Right forelimb (tissue), 1 donor: ENCODE data around the gene TK2.
"Not testable (repeated sequence)": the region's sequence is repeated elsewhere in the genome, so short reads cannot be mapped to it uniquely, and the experiment has no call there.

ENCODE experiments used
- DNase-seq: peaks from one replicate; pipeline ENCODE4 v3.0.0-alpha.2; 2018

Gene TK2

DNA sequence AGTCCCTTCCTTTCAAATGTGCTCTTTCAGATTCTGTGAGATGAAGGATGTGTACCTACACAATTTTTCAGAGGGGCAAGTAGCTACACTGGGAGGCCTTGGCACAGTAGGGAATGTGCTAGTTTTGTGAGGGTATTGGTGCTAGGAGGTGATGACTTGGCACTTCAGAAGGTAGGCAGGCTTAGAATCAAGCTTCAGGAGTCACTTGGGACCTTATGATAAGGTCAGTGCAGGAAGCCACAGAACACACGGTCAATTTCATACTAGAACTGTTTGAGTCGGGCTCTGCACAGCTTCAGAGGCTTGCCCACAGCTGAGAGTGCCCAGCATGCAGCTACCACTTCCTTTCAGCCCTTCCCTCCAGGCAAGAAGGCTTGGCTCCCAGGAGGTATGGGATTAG is 22.4 kb upstream of the TK2 start:
- DNase-seq = no peak

DNA sequence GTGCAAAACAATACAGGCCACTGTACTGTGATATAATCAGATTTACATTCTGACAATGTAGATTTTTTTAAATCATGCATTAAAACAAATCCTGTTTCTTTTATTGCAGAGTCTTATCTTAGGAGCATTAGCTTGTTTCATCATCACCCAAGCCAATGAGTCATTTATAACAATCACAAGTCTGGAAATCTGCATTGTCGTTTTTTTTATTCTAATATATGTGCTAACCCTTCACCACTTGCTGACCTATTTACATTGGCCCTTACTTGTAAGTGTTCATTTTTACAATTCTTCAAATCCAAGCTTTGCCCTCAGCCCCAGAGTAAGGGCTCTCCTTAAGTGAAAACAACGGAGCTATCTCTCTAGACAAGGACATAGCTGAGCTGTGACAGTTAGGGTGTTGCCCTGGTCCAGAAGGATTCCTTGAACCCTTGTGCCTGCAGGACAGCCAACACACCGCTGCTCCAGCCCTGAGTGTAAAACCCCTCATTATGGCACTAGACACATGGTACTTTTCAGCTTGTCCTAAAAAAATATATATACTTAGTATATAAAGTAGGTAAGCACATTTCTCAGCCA is 20.0 kb upstream of the TK2 start:
- no peak for DNase-seq

DNA sequence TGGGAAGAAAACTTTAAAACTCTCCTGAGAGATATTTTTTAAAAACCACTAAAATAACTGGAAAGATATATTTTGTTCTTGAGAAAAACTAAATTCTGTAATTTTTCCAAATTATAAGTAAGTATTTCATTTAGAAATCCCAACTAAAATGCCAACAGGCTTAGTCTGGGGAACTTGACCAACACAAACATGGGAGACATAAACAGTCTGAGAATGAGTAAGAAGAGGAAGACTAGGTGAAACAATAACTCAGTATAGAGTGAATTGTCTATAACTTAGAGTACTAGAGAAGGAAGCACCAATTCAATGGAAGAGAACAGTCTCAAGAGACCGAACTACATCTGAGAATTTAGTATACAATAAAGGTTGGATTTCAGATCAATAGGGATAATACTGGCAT is 19.2 kb upstream of the TK2 start:
- no peak for DNase-seq

DNA sequence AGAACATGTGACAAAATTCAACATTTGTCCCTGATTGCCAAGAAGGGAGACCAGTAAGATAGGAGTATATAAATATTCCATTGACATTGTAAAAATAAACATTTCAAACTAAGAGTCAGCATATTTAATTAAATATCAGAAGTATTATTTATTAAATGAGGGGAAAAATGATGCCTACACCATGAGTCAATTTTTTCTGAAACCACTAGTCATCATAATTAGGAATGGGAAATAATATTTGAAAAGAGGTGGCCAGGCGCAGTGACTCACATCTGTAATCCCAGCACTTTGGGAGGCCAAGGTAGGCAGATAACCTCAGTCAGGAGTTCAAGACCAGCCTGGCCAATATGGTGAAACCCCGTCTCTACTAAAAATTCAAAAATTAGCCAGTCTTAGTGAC is 18.4 kb upstream of the TK2 start:
- DNase-seq = no peak

DNA sequence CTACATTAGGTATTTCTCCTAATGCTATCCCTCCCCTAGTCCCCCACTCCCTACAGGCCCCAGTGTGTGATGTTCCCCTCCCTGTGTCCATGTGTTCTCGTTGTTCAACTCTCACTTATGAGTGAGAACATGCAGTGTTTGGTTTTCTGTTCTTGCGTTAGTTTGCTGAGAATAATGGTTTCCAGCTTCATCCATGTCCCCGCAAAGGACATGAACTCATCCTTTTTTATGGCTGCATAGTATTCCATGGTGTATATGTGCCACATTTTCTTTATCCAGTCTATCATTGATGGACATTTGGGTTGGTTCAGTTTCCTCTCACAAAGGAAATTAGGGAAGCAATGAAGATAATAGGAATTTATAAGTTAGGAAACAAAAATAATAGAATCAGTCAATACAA is 17.3 kb upstream of the TK2 start:
- DNase-seq = not testable (repeated sequence)

DNA sequence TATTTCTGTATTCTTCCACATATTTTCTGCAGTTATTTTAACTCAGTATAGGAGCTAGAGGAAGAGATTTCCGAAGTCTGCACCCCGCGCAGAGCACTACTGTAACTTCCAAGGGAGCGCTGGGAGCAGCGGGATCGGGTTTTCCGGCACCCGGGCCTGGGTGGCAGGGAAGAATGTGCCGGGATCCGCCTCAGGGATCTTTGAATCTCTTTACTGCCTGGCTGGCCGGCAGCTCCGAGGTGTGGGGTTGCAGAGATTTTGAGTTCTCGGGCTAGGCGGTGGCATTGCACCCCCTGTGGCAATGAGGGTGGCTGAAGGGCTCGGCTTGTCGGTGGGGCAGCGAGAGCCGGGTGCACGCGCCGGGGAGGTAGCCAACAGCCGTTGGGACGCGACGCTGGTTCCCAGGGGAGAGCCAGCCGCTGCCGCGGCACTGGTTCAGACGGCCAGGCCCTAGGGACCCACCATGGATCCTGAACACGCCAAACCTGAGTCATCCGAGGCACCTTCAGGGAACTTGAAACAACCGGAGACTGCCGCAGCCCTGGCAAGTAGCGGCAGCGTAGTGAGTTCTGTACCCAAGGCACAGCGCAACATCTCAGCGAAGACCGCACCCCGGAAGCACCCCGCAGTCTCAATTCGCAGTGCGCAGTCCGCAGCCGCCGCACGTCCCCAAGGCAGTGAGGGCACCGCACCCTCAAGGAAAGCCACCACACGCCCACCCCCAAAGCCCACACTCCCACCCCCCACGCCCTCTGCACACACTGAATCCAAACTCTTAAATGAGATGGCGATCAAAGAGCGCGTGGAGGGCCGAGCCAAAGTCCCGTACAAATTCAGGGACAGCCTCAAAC is 16.4 kb upstream of the TK2 start, which contains the start of gene CMTM1:
Gene CMTM1 (plus strand): TSS at position 389 of the 851 bp plus-strand sequence. CDS start 75 bp downstream, at position 464.
- no peak for DNase-seq

DNA sequence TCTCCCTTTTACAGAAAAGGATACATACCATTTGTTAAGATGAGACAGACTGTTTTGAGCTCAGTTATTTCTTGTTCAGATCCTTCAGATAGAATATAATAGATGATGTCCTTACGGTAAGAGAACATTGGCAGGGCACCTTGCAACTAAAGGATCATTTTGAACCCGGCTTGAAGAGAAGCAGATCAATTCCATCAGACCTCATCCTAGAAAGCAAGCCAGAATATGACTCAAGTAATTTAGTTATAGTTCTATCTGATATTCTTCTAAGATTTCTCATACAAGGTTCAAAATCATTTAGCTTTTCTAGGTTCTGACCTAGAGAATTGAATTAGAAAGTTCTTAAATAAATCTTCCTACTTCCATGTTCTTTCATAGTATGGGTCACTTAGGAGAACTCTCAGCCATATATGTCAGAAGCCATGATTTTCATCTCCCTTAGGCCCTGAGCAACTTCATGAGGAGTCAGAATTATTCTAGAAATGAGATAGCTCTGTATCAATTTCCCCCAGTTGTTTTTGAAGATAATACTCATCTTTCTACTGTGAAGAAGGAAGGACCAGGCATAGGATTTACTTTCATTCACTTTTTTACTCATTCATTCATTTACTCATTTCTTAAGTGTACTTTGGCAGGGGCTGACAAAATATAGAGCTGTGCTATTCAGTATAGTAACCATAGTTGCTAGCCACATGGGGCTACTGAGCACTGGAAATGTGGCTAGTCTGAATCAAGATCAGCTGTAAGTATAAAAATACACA is 13.8 kb upstream of the TK2 start:
- DNase-seq = no peak

DNA sequence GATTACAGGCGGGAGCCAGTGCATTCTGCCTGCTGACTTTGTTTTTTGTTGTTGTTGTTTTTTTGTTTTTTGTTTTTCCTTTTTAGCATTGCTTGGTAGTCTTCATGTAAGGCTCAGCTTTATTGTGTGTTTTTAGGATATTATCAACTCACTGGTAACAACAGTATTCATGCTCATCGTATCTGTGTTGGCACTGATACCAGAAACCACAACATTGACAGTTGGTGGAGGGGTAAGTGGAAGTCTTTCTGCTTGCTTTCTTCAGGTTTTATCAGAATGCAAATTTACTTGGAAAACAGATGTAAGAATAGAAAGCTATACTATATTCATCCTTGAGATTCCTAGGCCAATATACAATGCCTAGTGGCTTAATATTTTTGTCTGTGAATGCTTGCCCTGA is 13.1 kb upstream of the TK2 start:
- no peak for DNase-seq

DNA sequence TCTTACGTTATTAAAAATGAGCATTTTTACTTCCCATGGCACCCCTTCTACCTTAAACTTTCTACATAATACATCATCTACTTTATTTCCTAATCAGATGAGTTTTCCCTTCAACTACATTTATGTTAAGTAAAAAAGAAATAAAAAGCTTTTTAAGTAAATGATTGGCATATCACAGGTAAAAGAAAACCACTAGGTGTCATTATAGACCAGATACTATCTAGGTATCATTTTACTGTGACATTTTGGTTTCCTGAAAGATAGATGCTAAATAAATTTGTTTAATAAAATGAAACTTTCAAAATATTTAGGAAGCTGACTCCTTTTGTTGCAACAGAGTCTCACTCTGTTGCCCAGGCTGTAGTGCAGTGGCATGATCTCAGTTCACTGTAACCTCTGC is 12.5 kb upstream of the TK2 start:
- DNase-seq = no peak

DNA sequence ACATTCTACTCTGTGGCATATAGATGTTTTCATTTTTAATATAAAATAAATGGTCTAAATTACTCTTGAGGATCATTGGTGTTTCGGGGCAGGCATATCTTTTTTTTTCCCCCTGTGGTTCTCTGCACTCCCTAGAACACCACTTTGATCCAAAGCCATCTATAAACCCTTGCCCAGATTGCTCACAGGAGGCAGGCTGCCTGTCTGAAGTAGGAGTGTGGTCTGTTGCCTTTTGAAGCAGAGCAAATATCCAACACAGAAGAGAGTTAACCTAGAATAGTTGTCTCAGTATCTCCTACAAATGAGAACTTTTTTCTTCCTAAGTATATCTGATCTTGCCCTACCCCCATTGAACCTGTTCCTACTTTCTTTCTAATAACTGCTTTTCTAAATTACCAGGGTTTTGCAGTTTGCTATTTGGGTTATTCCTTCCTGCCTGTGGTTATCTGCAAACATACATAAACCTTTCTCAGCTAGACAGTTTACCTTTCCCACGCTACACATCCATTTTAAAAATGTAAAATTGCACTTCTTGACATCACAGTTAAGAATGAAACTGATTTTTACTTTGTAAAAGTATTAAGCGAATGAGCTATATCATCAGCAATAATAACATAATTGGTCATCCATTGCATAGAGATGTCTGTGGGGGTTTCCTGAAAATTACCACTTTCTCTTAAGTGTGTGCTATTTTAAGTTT is 11.6 kb upstream of the TK2 start:
- DNase-seq = no peak

DNA sequence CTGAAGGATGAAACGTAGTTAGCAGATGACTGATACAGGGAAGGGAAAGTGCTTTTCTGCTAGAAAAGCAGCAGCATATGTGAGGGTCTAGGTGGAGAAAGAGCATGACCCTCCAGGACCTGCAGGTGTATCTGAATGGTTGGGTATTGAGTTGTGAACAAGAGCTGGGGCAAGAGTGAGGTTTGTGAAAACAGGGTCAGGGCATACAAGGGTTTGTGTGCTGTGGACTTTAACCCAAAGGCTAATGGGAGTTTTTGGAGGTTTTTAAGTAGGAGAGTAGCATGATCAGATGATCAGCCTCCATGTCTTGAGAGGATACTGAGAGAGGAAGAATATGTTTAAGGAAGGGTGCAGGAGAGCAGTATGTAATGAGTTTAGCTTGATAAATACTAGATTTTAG is 10.2 kb upstream of the TK2 start:
- no peak for DNase-seq

DNA sequence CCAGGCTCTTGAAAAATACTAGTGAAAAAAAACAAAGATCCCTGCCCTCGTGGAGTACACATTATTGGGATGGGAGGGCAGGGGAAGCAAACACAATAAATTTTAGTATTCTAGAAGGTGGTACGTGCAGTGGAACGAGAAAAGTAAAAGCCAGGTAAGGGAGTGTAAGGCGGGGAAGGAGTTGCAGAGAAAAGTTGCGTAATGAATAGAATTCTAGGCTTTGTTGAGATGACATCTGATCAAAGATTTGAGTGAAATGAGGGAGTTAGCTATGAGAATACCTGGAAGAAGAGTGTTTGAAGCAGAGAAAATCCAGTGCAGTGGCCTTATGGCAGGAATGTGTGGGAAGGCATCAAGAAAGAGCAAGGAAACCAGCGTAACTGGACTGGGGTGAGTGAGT is 4.6 kb upstream of the TK2 start:
- no peak for DNase-seq

DNA sequence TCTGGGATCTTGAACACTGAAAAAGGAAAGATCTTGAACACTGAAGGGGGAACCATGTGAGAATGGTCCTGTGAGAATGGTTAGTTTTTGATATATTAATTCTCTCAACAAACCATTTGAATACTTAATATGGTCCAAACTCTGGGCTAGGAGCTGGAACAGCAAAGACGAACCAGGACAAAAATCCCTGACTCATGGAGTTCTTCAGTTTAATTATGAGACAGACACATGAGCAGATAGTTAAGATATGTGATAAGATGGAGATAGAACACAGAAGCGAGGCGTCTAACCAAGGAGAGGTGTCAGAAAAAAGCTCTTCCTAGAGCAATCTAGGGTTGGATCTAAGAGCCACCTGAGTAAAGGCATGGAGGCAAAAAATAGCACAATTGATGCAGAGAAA is 4.1 kb upstream of the TK2 start:
- DNase-seq = no peak

DNA sequence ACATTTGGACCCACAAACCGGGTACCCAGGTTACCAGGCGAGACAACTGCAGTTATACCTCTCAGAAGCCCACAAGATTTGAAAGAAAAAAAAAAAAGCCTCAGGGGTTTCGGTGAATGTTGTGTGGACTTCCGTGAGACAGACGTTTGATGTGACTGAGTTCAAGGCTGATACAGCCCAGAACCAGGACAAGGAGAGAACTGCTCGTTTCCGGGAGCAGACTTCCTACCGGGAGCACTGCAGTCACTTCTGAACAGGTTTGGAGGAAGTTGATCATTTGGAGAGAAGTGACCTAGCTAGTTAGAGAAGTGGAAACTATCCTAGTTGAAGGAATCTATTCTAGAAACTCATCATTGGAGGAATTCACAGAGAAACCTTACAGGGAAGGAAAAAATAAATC is 3.3 kb upstream of the TK2 start:
- no peak for DNase-seq

DNA sequence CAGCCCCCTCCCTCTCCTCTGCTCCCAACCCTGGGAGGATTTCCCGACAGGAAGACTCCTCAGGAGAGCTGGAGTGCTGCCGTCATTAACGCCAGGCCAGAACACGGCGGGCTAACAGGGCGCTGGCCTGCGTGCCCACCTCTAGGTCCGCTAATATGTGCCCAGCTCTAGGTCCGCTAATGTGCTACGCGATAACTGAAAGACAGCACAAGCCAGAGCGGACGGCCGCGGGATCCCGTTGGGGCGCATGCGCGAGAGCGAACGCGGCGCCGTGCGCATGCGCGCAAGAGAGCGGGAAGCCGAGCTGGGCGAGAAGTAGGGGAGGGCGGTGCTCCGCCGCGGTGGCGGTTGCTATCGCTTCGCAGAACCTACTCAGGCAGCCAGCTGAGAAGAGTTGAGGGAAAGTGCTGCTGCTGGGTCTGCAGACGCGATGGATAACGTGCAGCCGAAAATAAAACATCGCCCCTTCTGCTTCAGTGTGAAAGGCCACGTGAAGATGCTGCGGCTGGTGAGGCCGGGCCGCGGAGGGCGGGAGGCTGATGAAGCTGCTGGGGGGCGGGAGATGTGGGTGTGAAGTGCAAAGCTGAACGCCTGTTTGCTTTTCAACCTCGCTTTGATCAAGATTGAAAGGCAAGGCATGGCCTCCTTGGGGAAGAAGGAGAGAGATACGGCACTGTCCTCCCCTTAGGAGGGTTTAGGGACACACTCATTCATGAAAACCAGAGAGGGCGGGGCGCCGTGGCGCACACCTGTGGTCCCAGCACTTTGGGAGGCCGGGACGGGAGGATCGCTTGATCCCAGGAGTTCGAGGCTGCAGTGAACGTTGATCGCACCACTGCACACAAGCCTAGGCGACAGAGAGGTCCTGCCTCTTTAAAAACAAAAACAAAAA is 2.6 kb upstream of the TK2 start, which contains the start of gene CKLF:
Gene CKLF (plus strand): TSS at position 291 of the 892 bp plus-strand sequence. CDS start 140 bp downstream, at position 431.
- peak; percentile 94 for DNase-seq

DNA sequence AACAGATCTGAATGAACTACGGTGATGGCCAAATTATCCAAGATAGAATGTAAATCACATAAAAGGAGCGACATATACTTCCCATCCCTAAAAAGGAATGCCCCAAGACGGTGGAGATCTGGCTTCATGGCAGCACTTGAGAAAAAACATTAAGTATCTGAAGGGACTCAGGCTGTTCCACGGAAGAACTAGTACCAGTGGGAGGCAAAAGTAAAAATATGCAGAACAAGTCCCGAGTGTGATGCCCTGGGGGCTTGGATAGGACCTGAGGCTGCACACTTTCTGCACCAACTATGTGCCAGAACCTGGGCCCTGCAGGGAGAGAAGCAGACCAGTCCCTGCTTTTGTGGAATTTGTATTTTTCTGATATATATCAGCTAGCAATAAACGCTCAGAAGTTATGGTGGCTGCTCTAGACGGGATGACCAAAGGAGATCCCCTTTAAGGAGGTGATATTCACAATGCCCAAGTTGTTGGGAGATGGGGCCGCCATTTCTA is 1.9 kb upstream of the TK2 start:
- DNase-seq = no peak

DNA sequence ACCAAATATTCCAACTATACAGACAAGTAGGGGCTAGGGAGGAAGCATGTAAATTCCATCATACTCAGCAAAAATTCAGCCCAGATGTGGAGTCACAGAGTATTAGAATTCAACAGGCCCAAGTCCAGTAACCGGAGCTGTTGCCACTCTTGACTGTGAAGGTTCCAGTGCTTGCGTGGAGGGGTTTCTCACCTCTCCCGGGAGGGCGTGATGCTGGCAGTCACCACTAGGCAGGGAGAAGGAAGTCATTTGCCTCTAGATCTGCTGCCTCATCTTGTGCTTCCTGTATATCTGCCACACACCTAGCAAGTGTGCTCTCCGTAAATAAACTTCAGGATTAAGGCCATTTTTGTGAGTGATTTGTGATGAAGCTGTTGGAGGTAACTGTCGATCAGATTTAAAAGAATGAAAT is 1.4 kb upstream of the TK2 start:
- DNase-seq = no peak

DNA sequence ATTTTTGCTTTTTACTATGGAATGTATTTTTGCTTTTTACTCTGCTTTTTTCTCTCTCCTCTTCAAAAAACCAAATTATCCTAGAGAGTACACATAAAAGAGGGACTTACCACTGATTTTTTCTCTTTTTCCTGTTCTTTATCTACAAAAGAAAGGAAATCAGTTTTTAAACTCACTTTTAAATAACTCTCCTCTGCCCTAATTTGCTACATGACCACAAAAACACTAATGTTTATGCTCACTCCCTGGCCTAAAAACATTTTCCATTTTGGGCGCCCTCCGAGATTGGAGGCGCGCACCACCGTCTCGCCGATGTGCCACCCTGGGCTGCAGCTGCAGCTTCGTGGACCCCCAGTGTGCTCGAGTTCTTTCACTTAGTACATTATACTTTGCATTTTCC is 1.1 kb downstream of the TK2 start:
- DNase-seq = no peak

DNA sequence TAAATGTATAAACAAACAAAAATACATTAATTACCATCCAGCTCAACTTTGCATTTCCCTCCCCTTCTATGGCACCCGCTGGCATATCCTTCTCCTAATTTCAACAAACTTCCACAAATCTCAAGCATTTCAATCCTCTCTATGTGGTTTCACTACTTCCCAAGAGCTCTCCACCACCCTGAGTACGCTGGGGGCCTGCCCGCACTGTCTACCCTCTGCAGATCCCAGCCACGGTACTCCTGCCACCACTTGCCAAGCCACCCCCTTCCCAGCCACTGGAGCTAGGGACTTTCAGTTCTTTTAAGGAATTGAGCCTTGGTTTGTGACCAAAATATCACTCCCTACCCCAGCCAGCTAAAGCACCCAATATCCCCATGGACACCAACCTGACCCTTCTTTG is 1.9 kb downstream of the TK2 start:
- no peak for DNase-seq

DNA sequence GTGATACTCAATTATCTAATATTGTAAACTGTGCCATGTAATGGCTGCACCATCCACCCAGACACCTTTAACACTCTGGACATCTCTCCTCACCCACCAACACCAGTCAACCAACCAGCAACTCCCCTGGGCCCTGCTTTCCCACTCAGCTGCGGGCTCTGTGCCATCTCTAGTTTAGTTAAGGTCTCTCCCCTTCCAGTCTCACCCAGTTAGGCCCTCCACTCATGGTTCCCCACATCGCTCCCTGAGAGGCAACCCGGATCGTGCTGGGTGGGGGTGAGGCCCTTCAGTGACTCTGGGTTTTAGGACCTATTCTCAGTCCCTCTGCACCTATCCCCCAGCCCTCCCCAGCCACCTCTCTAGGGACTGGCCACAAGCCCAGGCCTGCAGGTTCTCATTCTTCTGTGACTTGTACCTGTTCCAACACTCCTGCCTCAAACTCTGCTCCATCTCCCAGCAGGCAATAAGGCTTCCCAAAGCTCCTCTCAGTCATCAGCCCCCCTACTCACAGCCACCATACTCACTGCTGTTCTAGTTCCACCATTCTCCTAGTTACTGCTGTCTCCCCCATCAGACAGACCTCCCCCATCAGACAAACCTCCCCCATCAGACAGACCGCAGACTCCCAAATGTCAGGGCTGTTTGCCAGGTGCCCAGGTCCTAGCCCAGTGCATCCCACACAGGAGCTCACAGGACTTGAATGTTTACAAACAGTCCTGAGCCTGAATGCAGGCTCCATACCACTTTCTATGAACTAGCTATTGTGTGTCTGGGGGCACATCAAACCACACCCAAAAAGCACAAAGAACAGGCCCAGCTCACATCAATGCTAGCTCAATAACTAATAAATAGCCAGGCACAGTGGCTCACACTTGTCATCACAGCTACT is 2.6 kb downstream of the TK2 start:
- no peak for DNase-seq
